ENCODE measurements around the gene HYOU1.
"Not testable (repeated sequence)": the region's sequence is repeated elsewhere in the genome, so short reads cannot be mapped to it uniquely, and the experiment has no call there.

Gene HYOU1

DNA sequence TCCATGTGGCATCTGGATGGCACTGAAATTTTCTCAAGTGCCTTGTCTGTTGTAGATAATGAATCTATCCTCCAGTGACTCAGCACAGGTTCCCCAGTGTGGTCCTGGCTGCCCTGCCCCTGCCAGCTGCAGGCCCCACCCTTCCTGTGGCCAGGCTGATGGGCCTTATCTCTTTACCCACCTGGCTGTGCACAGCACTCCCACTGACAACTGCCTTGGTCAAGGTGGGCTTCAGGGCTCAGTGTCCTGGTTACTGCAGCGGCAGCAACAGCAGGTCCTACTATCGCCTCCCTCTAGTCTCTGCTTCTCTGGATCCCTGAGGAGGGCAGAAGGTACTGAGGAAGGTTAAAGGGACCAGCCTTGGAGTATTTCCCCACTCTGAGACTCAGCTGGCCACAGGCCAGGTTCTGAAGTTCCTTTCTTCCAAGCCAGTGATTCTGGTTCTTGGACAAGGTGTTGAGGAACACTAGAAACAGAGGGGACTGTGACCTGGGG, 30.8 kb upstream of the HYOU1 start:
- in situ Hi-C loops (cut with MboI; ENCODE audit: low sequenced_read_pairs): no loop called here

DNA sequence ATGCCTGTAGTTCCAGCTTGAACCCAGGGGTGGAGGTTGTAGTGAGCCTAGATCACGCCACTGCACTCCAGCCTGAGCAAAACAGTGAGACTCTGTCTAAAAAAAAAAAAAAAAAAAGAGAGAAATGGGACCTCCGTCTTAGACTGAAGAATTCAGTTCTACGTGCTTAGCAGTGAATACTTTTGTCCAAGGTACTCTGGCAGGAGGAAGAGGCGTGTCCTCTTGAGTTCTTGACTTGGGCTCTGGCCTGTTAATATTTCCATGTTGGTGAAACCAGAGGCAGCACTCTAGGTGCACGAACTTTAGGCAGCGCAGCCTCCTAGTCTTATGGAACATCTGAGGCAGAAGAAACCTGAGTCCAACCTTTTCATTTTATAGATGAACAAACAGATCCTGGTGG, 30.1 kb upstream of the HYOU1 start:
- in situ Hi-C loops (cut with MboI; ENCODE audit: low sequenced_read_pairs): no loop called here

DNA sequence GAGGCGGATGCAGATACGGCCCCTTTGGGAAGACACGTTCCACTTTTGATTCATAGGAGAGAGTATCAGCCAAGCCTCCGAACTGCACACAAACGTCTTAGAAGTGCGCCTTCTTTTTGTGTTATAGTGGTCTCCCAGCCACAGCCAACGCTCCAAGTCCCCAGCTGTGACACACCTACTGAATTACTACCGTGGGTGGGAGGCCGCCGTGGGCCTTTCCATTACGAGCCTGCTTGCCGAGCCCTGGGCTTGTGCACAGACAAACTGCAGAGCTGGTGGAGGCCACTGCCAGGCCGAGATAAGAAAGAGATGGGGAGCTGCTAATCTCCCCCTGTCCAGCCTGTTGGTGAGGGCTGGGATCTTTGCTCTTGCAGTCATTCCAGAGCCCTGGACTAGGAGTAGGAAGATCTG, 28.4 kb upstream of the HYOU1 start:
- in situ Hi-C loops (cut with MboI; ENCODE audit: low sequenced_read_pairs): no loop called here

GRCh38 chr11:119084663-119085436, 27.8 kb upstream of the HYOU1 start, which contains the start of gene HMBS:
TSS of gene HMBS (plus strand) at chr11:119084881. CDS start at chr11:119085034, 153 bp downstream.
- in situ Hi-C loops (cut with MboI; ENCODE audit: low sequenced_read_pairs): no loop called here

DNA sequence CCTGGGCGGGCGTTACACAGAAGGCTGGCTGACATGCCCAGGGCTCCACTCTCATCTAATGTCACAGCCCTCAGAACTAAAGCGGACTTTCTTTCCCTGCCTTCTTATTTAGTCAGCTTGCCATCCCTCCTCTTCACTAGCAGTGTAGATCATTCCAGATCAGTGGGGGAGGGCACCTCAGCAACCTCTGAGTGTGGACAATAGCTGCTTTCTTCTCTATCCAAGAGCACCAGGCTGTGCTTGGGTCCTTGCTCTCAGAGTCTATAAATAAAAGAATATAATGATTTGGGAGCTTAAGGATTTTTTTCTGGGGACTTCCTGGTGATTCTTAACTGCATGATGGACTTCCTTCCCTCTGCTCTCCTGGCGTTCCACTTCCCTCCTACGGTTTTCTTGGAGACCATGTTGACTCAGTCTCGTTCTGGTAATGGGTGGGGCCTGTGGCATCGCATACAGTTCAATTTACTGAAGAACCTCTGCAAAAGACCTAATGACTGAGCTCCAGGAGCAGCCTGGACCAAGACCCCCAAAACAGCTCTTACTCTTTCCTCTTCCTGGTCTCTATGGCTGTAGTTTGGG, 24.8 kb upstream of the HYOU1 start:
- in situ Hi-C loops (cut with MboI; ENCODE audit: low sequenced_read_pairs): no loop called here

DNA sequence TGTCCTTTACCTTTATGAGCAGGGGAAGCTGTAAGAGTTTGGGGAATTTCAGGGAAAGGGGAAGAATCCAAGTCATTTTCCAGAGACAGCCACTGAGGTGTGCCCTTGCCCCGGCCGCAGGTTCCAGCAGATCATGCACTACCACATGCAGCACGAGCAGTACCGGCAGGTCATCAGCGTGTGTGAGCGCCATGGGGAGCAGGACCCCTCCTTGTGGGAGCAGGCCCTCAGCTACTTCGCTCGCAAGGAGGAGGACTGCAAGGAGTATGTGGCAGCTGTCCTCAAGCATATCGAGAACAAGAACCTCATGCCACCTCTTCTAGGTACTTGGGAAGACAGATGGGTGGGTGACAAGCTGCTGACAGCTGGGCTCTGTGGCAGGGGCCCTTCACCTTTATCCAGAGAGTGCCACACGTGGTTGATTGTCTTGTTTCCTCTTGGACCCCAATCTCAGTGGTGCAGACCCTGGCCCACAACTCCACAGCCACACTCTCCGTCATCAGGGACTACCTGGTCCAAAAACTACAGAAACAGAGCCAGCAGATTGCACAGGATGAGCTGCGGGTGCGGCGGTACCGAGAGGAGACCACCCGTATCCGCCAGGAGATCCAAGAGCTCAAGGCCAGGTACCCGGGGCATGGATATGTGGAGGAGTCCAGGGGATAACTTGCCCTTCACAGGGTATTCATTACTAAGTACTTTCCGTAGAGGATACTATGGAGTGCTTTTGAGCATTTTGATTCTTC, 21.8 kb upstream of the HYOU1 start:
- in situ Hi-C loops (cut with MboI; ENCODE audit: low sequenced_read_pairs): no loop called here

GRCh38 chr11:119077839-119078238, 20.8 kb upstream of the HYOU1 start:
- in situ Hi-C loops (cut with MboI; ENCODE audit: low sequenced_read_pairs): no loop called here

DNA sequence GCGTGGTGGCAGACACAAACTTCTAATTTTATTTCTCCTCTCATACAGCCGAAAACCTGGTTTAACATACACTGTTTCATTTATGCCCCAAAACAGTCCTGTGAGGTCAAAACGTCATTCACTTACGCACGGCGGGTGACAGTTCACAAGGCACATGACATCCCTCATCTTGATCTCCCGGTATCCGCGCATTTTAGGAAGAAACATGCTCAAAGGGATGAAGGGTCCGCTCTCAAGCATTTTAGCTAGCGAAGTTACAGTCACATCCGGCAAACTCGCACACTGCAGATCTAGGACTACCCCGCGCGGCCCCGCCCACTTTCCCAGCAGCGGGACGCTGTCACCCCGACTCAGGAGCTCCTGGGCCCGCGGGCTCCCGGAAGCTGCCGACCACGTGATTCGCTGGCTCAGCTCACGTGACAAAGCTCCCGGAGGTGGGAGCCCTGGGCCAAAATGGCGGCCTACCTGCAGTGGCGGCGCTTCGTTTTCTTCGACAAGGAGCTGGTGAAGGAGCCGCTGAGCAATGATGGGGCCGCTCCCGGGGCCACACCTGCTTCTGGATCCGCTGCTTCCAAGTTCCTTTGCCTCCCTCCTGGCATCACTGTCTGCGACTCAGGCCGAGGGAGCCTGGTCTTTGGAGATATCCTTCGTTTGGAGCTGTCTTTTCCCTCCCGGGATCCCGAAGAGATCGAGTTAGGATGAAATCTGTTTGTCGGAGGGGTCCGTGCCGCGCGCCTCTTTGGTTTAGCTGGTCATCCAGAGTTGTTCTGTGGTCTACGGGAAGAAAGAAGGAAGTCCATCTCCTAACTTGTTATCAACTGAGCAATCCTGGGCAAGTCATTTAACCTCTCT, 10.6 kb upstream of the HYOU1 start, which contains the start of gene VPS11:
TSS of gene VPS11 (plus strand) at position 448 of the 852 bp plus-strand sequence. CDS start at position 454, 6 bp downstream.
- in situ Hi-C loops (cut with MboI; ENCODE audit: low sequenced_read_pairs): no loop called here

DNA sequence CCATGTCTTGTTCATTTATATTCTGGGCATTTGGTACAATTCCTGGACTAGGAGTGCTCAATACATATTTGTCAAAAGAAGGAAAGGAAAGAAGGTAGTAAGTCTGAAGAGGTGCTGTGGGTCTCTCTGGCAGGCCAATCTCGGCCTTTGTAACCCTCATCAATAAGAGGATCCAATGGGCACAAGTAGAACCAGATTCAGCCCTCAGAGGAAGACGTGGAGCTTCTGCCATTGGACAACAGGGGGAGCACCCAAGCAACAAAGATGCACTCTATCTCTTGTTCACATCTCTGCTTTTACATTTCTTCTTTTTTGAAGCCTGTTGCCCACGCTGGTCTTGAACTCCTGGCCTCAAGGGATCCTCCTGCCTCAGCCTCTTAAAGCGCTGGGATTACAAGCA, 8.4 kb upstream of the HYOU1 start:
- in situ Hi-C loops (cut with MboI; ENCODE audit: low sequenced_read_pairs): no loop called here

DNA sequence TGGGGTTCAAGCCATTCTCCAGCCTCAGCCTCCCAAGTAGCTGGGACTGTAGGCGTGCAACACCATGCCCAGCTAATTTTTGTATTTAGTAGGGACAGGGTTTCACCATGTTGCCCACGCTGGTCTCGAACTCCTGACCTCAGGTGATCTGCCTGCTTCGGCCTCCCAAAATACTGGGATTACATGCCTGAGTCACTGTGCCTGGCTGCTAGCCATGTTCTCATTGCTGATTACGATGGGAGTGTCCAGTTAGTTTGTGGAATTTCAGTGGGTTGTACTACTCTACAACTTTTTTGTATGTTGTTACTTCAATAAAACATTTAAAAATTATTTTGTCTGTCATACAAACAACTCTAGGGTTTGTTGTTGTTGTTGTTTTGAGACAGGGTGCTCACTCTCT, 5.8 kb upstream of the HYOU1 start:
- in situ Hi-C loops (cut with MboI; ENCODE audit: low sequenced_read_pairs): no loop called here

- in situ Hi-C loops (cut with MboI; ENCODE audit: low sequenced_read_pairs): no loop called here
These were observed 4.3 kb upstream of the HYOU1 start for GRCh38 chr11:119061256-119061655.

DNA sequence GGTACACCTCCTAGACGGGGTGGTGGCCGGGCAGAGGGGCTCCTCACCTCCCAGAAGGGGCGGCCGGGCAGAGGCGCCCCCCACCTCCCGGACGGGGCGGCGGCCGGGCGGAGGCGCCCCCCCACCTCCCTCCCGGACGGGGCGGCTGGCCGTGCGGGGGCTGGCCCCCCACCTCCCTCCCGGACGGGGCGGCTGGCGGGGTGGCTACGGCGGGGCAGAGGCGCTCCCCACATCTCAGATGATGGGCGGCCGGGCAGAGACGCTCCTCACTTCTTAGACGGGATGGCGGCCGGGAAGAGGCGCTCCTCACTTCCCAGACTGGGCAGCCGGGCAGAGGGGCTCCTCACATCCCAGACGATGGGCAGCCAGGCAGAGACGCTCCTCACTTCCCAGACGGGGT, 2.1 kb upstream of the HYOU1 start:
- in situ Hi-C loops (cut with MboI; ENCODE audit: low sequenced_read_pairs): not testable (repeated sequence)

DNA sequence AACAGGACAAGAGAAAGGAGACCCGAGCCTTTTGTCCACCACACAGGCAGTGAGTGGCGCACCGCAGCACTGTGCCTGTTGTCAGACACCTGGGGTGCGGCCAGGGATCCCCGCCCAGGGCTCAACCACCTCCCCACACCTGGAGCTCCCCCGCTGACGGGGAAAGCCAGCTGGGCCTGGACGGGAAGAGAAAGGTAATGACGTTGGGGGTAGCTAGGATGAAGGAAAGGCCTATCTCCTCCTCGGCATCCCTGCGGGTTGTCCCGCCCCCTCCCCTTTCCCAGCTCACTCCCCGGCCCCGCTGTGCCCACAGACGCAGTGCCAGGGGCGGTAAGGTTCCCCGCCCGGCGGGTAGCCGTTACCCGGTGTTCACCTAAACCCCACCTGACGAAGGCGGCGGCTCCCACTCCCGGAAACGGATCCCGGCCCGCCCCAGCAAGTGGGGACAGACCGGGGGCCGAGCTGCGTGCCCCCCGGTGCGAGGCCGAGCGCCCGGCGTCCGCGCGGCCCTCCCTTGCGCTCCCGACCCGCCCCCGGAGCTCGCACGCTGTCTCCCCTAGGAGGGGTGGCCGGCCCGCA, 495 bp downstream of the HYOU1 start:
- in situ Hi-C loops (cut with MboI; ENCODE audit: low sequenced_read_pairs): no loop called here

- in situ Hi-C loops (cut with MboI; ENCODE audit: low sequenced_read_pairs): no loop called here
These were observed 1.1 kb downstream of the HYOU1 start for GRCh38 chr11:119055901-119056300.

- in situ Hi-C loops (cut with MboI; ENCODE audit: low sequenced_read_pairs): no loop called here
These were observed 2.6 kb downstream of the HYOU1 start for GRCh38 chr11:119054418-119054817.

DNA sequence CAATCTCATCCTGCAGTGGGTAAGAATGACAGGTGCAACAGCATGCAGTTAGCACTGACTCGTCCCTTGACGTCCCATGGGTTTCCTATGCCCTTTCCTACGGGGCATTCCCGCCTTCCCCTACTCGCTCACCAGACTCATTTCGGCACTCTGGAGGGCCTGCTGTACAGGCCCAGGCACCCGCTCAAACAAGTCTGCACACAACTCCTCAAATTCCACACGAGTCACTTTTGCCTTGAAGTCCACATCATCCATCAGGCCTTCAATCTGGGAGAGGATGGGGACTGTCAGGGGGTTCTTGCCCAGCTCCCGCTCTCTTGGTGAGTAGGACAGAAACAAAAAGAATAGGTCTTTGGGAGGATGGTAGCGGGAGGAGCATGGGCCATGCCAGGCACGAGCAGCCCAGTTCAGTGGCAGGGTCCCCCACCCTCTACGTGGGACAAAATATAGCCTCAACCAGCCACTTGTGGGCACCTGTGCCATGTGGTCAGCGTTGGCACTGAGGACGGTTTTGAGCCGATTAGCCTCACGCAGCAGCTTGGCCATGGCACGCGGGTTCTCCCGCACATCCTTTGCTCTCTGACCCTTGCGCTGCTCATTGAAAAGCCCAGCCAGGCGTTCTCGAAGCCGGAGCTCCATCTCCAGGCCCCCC, 4.7 kb downstream of the HYOU1 start:
- in situ Hi-C loops (cut with MboI; ENCODE audit: low sequenced_read_pairs): no loop called here

- in situ Hi-C loops (cut with MboI; ENCODE audit: low sequenced_read_pairs): no loop called here
These were observed 5.4 kb downstream of the HYOU1 start for GRCh38 chr11:119051440-119052162.

DNA sequence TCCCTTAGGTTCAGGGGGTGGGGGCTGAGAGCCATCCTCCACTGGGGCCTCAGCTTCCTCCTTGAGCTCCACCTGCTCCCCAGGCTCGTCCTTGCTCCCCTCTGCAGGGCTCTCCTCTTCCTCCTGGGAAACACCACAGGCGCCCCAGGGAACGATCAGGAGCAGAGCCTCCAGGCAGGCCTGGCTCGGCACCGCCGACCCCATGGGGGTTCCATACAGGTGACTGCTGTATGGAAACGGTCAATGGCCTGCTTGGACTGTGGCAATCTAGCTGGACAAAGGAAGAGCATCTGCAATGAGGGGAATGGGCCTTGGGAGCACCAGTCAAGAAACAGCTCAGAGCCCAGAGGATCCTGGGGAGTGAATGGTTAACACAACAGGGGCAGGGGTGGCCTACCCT, 7.9 kb downstream of the HYOU1 start:
- in situ Hi-C loops (cut with MboI; ENCODE audit: low sequenced_read_pairs): no loop called here

- in situ Hi-C loops (cut with MboI; ENCODE audit: low sequenced_read_pairs): no loop called here
These were observed 8.4 kb downstream of the HYOU1 start for GRCh38 chr11:119048644-119049043.

All from HL-60/S4 treated with retinoic acid at 250 ng/mL for 4 days and 3 days (cell line).